CD4-positive, alpha-beta T cell treated with Interleukin-15 for 1 hour (primary cell): ENCODE measurements around the gene STH.
"Not testable (repeated sequence)": the region's sequence is repeated elsewhere in the genome, so short reads cannot be mapped to it uniquely, and the experiment has no call there.

Source experiments
- DNase-seq: peaks from one replicate; pipeline ENCODE4 v3.0.0-alpha.2; 2020

The STH gene

DNA sequence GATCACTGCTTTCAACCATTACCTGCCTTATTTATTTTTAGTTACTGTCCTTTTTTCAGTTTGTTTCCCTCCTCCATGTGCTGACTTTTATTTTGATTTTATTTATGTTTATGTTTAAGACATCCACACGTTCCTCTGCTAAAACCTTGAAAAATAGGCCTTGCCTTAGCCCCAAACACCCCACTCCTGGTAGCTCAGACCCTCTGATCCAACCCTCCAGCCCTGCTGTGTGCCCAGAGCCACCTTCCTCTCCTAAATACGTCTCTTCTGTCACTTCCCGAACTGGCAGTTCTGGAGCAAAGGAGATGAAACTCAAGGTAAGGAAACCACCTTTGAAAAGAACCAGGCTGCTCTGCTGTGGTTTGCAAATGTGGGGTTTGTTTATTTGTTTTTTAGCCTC, 9.3 kb upstream of the STH start:
- DNase-seq, result no peak

DNA sequence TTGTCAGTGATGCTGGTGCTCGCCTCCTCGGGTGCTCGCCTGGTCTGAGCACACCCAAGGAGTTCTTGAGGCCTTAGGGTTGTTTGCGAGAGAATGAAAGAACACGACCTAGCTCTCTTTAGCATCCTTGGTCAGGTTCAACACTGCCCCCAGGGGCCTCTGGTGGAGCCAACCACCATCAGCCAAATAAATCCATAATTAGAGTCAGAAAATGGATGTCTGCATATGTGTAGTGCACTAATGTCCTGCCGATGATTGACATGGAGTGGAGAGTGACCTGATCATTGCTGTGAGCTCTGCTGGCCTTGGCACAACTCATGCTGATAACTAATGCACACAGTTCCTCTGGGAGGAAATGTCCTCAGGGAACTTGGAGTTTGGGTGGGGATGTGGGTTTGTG, 8.2 kb upstream of the STH start:
- no peak for DNase-seq

DNA sequence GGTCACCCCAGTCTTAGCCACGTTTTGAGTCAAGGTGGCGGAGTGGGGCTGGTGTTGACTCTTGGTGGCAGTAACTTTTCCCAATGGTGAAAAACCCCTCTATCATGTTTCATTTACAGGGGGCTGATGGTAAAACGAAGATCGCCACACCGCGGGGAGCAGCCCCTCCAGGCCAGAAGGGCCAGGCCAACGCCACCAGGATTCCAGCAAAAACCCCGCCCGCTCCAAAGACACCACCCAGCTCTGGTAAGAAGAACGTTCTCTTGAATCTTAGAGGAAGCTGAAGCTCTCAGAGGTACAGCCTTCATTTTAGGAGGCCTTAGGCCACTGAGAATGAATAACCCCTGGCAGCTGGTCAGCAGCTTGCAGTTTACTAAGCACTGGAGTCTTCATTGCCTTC, 7.7 kb upstream of the STH start:
- DNase-seq, result no peak

DNA sequence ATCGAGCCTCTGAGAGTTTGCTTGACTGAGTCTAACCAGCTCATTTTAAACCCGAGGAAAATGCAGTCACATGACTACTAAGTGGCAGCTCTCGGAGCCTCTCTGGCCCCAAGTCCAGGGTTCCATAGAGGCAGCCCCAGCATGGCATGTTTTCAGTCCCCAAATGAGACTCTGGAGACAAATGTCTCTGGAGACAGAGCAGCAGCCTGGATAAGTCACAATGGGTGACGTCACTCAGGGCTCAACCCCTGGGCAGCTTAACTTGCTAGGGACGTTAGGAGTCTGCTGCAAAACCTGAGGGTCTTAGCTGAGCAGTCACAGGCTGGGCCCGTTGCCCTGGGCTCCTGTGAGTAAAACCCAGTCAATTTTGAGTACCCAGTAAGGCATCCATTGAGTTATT, 6.9 kb upstream of the STH start:
- no peak for DNase-seq

DNA sequence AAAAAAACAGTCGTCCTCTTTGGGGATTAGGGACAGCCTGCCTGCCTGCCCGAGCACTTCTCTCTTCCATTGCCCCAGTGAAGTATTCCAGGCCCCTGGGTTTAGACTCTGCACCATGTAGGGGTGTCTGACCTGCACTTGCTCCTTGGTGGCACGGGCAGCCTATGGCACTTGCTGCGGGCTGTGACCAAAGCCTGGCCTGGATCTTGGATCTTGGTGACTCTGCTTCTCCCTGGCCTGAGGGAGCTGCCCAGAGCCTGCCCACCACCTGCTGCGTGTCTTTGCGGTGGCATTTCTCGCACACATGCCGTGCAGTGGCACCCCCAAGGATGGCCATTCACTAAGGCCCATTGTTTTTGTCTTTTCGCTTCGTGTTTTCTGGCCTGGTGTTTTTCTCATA, 6.1 kb upstream of the STH start:
- DNase-seq, result no peak

DNA sequence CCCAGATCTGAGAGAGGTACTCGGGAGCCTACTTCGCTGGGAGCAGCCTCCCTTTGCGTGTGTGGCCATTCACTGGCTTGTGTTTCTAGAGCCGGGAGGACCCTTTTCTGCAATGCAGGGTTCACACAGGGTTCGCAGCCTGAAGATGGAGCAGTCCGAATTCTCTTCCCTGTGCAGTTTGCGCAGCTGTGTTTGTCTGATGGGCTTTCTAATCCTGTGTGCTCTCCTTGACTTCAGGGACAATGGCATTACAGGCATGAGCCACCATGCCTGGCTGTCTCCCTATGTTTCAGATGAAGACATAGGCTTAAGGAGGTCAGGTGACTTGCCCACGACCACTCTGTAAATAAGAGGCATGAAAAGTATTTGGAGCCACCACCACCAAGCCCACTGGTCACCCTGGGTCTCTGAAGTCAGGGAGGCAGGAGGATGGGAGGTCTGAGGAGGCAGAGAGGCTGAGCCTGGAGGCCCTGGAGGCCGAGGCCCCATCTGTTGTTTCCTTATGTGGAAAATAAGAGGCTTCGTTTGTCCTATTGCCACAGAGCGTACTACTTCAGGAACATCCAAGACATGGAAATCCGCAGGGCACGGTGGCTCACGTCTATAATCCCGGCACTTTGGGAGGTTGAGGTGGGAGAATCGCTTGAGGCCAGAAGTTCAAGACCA, 5.0 kb upstream of the STH start:
- DNase-seq, result no peak

DNA sequence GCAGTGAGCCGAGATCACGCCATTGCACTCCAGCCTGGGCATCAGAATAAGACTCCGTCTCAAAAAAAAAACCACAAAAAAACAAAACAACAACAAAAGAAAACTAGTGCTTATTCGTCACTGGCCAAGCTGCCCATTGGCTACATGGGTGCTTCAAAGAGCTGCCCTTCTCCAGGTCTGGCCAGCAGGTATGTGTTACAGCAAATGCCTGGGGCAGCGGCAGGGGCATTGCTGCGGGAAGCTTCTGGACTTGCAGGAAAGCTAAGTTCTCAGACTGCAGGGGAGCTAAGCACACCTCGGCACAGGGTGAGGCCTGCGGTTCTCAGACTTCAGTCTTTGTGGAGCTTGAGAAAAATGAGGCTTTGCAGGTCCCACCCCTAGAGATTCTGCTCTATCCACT, 4.1 kb upstream of the STH start:
- no peak for DNase-seq

DNA sequence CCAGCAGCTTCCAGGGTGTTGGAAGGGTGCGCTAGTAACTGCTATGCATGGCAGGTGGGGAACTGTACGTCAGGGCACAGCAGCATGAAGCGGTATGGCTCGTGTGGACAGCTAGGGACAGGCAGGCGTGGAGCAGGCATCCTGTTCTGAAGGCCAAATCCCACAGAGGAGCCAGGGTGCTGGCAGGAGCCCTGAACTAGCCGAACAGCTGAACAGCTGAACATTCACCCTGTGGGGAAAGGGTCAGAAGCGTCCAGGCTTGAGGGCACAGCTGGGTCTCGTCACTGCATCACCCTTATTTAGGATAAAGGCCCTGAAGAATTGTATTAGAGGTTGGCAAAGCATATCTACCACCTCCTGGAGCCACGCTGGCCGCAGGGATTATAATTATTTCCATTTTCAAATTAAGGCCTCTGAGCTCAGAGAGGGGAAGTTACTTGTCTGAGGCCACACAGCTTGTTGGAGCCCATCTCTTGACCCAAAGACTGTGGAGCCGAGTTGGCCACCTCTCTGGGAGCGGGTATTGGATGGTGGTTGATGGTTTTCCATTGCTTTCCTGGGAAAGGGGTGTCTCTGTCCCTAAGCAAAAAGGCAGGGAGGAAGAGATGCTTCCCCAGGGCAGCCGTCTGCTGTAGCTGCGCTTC, 3.3 kb upstream of the STH start:
- DNase-seq, result no peak

DNA sequence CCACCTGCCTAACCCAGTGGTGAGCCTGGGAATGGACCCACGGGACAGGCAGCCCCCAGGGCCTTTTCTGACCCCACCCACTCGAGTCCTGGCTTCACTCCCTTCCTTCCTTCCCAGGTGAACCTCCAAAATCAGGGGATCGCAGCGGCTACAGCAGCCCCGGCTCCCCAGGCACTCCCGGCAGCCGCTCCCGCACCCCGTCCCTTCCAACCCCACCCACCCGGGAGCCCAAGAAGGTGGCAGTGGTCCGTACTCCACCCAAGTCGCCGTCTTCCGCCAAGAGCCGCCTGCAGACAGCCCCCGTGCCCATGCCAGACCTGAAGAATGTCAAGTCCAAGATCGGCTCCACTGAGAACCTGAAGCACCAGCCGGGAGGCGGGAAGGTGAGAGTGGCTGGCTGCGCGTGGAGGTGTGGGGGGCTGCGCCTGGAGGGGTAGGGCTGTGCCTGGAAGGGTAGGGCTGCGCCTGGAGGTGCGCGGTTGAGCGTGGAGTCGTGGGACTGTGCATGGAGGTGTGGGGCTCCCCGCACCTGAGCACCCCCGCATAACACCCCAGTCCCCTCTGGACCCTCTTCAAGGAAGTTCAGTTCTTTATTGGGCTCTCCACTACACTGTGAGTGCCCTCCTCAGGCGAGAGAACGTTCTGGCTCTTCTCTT, 2.6 kb upstream of the STH start:
- DNase-seq, result no peak

DNA sequence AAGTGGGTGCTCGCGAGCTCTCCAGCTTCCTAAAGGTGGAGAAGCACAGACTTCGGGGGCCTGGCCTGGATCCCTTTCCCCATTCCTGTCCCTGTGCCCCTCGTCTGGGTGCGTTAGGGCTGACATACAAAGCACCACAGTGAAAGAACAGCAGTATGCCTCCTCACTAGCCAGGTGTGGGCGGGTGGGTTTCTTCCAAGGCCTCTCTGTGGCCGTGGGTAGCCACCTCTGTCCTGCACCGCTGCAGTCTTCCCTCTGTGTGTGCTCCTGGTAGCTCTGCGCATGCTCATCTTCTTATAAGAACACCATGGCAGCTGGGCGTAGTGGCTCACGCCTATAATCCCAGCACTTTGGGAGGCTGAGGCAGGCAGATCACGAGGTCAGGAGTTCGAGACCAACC, 1.9 kb upstream of the STH start:
- DNase-seq, result no peak

DNA sequence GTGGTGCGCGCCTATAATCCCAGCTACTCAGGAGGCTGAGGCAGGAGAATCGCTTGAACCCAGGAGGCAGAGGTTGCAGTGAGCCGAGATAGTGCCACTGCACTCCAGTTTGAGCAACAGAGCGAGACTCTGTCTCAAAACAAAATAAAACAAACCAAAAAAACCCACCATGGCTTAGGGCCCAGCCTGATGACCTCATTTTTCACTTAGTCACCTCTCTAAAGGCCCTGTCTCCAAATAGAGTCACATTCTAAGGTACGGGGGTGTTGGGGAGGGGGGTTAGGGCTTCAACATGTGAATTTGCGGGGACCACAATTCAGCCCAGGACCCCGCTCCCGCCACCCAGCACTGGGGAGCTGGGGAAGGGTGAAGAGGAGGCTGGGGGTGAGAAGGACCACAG, 1.4 kb upstream of the STH start:
- no peak for DNase-seq

DNA sequence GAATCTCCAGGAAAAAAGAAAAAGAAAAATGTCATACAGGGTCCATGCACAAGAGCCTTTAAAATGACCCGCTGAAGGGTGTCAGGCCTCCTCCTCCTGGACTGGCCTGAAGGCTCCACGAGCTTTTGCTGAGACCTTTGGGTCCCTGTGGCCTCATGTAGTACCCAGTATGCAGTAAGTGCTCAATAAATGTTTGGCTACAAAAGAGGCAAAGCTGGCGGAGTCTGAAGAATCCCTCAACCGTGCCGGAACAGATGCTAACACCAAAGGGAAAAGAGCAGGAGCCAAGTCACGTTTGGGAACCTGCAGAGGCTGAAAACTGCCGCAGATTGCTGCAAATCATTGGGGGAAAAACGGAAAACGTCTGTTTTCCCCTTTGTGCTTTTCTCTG, 845 bp downstream of the STH start:
- no peak for DNase-seq

DNA sequence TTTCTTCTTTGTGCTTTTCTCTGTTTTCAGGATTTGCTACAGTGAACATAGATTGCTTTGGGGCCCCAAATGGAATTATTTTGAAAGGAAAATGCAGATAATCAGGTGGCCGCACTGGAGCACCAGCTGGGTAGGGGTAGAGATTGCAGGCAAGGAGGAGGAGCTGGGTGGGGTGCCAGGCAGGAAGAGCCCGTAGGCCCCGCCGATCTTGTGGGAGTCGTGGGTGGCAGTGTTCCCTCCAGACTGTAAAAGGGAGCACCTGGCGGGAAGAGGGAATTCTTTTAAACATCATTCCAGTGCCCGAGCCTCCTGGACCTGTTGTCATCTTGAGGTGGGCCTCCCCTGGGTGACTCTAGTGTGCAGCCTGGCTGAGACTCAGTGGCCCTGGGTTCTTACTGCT, 1.2 kb downstream of the STH start:
- no peak for DNase-seq

DNA sequence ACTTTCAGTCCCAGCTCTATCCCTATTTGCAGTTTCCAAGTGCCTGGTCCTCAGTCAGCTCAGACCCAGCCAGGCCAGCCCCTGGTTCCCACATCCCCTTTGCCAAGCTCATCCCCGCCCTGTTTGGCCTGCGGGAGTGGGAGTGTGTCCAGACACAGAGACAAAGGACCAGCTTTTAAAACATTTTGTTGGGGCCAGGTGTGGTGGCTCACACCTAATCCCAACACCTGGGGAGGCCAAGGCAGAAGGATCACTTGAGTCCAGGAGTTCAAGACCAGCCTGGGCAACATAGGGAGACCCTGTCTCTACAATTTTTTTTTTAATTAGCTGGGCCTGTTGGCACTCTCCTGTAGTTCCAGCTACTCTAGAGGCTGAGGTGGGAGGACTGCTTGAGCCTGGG, 1.7 kb downstream of the STH start:
- DNase-seq, result no peak

DNA sequence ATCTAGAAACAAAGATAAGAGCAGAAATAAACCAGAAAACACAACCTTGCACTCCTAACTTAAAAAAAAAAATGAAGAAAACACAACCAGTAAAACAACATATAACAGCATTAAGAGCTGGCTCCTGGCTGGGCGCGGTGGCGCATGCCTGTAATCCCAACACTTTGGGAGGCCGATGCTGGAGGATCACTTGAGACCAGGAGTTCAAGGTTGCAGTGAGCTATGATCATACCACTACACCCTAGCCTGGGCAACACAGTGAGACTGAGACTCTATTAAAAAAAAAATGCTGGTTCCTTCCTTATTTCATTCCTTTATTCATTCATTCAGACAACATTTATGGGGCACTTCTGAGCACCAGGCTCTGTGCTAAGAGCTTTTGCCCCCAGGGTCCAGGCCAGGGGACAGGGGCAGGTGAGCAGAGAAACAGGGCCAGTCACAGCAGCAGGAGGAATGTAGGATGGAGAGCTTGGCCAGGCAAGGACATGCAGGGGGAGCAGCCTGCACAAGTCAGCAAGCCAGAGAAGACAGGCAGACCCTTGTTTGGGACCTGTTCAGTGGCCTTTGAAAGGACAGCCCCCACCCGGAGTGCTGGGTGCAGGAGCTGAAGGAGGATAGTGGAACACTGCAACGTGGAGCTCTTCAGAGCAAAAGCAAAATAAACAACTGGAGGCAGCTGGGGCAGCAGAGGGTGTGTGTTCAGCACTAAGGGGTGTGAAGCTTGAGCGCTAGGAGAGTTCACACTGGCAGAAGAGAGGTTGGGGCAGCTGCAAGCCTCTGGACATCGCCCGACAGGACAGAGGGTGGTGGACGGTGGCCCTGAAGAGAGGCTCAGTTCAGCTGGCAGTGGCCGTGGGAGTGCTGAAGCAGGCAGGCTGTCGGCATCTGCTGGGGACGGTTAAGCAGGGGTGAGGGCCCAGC, 2.6 kb downstream of the STH start:
- no peak for DNase-seq

DNA sequence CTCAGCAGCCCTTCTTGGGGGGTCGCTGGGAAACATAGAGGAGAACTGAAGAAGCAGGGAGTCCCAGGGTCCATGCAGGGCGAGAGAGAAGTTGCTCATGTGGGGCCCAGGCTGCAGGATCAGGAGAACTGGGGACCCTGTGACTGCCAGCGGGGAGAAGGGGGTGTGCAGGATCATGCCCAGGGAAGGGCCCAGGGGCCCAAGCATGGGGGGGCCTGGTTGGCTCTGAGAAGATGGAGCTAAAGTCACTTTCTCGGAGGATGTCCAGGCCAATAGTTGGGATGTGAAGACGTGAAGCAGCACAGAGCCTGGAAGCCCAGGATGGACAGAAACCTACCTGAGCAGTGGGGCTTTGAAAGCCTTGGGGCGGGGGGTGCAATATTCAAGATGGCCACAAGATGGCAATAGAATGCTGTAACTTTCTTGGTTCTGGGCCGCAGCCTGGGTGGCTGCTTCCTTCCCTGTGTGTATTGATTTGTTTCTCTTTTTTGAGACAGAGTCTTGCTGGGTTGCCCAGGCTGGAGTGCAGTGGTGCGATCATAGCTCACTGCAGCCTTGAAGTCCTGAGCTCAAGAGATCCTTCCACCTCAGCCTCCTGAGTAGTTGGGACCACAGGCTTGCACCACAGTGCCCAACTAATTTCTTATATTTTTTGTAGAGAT, 3.4 kb downstream of the STH start:
- DNase-seq, result peak; percentile 73

DNA sequence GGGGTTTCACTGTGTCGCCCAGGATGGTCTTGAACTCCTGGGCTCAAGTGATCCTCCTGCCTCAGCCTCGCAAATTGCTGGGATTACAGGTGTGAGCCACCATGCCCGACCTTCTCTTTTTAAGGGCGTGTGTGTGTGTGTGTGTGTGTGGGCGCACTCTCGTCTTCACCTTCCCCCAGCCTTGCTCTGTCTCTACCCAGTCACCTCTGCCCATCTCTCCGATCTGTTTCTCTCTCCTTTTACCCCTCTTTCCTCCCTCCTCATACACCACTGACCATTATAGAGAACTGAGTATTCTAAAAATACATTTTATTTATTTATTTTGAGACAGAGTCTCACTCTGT, 3.9 kb downstream of the STH start:
- DNase-seq, result no peak

DNA sequence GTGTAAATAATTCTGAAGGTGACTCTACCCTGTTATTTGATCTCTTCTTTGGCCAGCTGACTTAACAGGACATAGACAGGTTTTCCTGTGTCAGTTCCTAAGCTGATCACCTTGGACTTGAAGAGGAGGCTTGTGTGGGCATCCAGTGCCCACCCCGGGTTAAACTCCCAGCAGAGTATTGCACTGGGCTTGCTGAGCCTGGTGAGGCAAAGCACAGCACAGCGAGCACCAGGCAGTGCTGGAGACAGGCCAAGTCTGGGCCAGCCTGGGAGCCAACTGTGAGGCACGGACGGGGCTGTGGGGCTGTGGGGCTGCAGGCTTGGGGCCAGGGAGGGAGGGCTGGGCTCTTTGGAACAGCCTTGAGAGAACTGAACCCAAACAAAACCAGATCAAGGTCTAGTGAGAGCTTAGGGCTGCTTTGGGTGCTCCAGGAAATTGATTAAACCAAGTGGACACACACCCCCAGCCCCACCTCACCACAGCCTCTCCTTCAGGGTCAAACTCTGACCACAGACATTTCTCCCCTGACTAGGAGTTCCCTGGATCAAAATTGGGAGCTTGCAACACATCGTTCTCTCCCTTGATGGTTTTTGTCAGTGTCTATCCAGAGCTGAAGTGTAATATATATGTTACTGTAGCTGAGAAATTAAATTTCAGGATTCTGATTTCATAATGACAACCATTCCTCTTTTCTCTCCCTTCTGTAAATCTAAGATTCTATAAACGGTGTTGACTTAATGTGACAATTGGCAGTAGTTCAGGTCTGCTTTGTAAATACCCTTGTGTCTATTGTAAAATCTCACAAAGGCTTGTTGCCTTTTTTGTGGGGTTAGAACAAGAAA, 5.1 kb downstream of the STH start:
- DNase-seq, result no peak

DNA sequence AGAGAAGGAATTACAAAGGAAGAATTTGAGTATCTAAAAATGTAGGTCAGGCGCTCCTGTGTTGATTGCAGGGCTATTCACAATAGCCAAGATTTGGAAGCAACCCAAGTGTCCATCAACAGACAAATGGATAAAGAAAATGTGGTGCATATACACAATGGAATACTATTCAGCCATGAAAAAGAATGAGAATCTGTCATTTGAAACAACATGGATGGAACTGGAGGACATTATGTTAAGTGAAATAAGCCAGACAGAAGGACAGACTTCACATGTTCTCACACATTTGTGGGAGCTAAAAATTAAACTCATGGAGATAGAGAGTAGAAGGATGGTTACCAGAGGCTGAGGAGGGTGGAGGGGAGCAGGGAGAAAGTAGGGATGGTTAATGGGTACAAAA, 7.0 kb downstream of the STH start:
- DNase-seq, result not testable (repeated sequence)

DNA sequence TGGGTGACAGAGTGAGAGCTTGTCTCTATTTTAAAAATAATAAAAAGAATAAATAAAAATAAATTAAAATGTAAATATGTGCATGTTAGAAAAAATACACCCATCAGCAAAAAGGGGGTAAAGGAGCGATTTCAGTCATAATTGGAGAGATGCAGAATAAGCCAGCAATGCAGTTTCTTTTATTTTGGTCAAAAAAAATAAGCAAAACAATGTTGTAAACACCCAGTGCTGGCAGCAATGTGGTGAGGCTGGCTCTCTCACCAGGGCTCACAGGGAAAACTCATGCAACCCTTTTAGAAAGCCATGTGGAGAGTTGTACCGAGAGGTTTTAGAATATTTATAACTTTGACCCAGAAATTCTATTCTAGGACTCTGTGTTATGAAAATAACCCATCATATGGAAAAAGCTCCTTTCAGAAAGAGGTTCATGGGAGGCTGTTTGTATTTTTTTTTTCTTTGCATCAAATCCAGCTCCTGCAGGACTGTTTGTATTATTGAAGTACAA, 8.5 kb downstream of the STH start:
- no peak for DNase-seq

DNA sequence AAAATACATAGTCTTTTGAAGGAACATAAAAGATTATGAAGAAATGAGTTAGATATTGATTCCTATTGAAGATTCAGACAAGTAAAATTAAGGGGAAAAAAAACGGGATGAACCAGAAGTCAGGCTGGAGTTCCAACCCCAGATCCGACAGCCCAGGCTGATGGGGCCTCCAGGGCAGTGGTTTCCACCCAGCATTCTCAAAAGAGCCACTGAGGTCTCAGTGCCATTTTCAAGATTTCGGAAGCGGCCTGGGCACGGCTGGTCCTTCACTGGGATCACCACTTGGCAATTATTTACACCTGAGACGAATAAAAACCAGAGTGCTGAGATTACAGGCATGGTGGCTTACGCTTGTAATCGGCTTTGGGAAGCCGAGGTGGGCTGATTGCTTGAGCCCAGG, 9.5 kb downstream of the STH start:
- DNase-seq, result no peak
